Measurements from ENCODE around the gene DIS3L2.

The DIS3L2 gene

GRCh38 chr2:232225895-232226294, 264.4 kb downstream of the DIS3L2 start:
- H3K4me1 ChIP-seq (ENCODE audit: insufficient read depth, poor library complexity, severe bottlenecking): no peaks in the 10 kb centered on the region
- no peak for ATAC-seq (ENCODE audit: low read depth)
- no peak for DNase-seq (ENCODE audit: low spot score)
- TF ChIP-seq CTCF (IDR thresholded peaks at IDR 0.05; ENCODE audit: poor library complexity, severe bottlenecking): no peak
- H3K4me3 ChIP-seq (ENCODE audit: severe bottlenecking): no peak overlapping the region
- H3K27ac ChIP-seq (ENCODE audit: poor library complexity, severe bottlenecking): no peak overlapping the region
- no peaks in the 10 kb centered on the region for H3K36me3 ChIP-seq (ENCODE audit: low read depth)
- H3K27me3 ChIP-seq (ENCODE audit: insufficient read depth, poor library complexity, severe bottlenecking): no peaks in the 10 kb centered on the region
- no peaks in the 10 kb centered on the region for H3K9me3 ChIP-seq (ENCODE audit: severe bottlenecking)

DNA sequence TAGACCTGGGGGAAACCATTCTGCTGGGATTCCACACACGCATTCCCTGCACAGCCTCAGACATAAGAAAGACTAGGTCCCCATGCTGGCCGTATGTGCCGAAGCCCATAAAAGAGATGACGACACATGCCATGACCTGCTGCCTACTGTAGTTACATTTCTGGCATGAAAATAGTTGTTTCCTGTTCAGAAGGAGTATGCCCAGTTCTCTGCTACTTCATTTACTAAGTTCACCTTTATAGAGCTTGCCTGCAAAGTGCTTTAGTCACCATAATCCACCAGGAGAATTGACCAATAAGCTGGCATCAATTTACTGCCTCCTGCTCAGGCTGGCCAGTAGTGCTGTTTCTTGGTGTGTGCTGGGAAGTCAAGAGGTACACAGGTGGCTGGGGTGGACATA, 266.8 kb downstream of the DIS3L2 start:
- Histone ChIP-seq H3K9me3 (ENCODE audit: severe bottlenecking) (no peaks in the 10 kb centered on the region), H3K36me3 (ENCODE audit: low read depth) (no peaks in the 10 kb centered on the region), H3K27ac (ENCODE audit: poor library complexity, severe bottlenecking) (no peak overlapping the region), H3K4me3 (ENCODE audit: severe bottlenecking) (no peak overlapping the region), H3K4me1 (ENCODE audit: insufficient read depth, poor library complexity, severe bottlenecking) (no peaks in the 10 kb centered on the region), H3K27me3 (ENCODE audit: insufficient read depth, poor library complexity, severe bottlenecking) (no peaks in the 10 kb centered on the region)
- no peak for TF ChIP-seq CTCF (IDR thresholded peaks at IDR 0.05; ENCODE audit: poor library complexity, severe bottlenecking)
- no peak for ATAC-seq (ENCODE audit: low read depth)
- no peak for DNase-seq (ENCODE audit: low spot score)

GRCh38 chr2:232228971-232229894, 267.7 kb downstream of the DIS3L2 start:
- no peaks in the 10 kb centered on the region for H3K27me3 ChIP-seq (ENCODE audit: insufficient read depth, poor library complexity, severe bottlenecking)
- H3K27ac ChIP-seq (ENCODE audit: poor library complexity, severe bottlenecking): no peak overlapping the region
- H3K4me3 ChIP-seq (ENCODE audit: severe bottlenecking): no peak overlapping the region
- H3K4me1 ChIP-seq (ENCODE audit: insufficient read depth, poor library complexity, severe bottlenecking): no peaks in the 10 kb centered on the region
- no peak for DNase-seq (ENCODE audit: low spot score)
- no peaks in the 10 kb centered on the region for H3K36me3 ChIP-seq (ENCODE audit: low read depth)
- no peak for ATAC-seq (ENCODE audit: low read depth)
- no peak for TF ChIP-seq CTCF (IDR thresholded peaks at IDR 0.05; ENCODE audit: poor library complexity, severe bottlenecking)
- no peaks in the 10 kb centered on the region for H3K9me3 ChIP-seq (ENCODE audit: severe bottlenecking)

DNA sequence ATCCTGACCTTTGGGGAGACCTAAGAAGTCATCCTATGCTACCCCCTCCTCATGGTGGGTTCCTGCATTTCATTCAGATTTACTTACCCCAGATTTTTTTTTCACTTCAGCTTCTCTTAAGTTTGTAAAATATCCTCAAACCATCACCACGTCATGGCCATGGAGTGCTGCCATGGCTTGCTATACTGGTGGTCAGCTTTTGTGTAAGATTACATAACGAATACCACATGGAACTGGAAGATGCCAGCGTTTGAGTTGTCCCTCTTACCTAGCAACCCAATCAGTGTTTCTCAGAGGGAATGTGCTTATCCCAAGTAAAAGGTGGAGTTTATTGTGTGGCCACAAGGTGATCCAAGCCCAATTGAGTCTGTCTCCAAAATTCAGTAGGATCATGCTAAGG, 268.4 kb downstream of the DIS3L2 start:
- no peak for ATAC-seq (ENCODE audit: low read depth)
- TF ChIP-seq CTCF (IDR thresholded peaks at IDR 0.05; ENCODE audit: poor library complexity, severe bottlenecking): no peak

GRCh38 chr2:232230560-232230959, 269.0 kb downstream of the DIS3L2 start:
- DNase-seq (ENCODE audit: low spot score): no peak
- H3K9me3 ChIP-seq (ENCODE audit: severe bottlenecking): no peaks in the 10 kb centered on the region
- ATAC-seq (ENCODE audit: low read depth): no peak

More for the DNA sequence above, 268.4 kb downstream of the DIS3L2 start:
- H3K27me3 ChIP-seq (ENCODE audit: insufficient read depth, poor library complexity, severe bottlenecking): no peaks in the 10 kb centered on the region
- no peaks in the 10 kb centered on the region for H3K36me3 ChIP-seq (ENCODE audit: low read depth)
- H3K27ac ChIP-seq (ENCODE audit: poor library complexity, severe bottlenecking): no peak overlapping the region
- H3K4me3 ChIP-seq (ENCODE audit: severe bottlenecking): no peak overlapping the region
- H3K9me3 ChIP-seq (ENCODE audit: severe bottlenecking): no peaks in the 10 kb centered on the region
- H3K4me1 ChIP-seq (ENCODE audit: insufficient read depth, poor library complexity, severe bottlenecking): no peaks in the 10 kb centered on the region
- DNase-seq (ENCODE audit: low spot score): no peak

More at GRCh38 chr2:232230560-232230959, 269.0 kb downstream of the DIS3L2 start:
- Histone ChIP-seq H3K4me3 (ENCODE audit: severe bottlenecking) (no peak overlapping the region), H3K27me3 (ENCODE audit: insufficient read depth, poor library complexity, severe bottlenecking) (no peaks in the 10 kb centered on the region), H3K36me3 (ENCODE audit: low read depth) (no peaks in the 10 kb centered on the region), H3K4me1 (ENCODE audit: insufficient read depth, poor library complexity, severe bottlenecking) (peaks cover 4% of the 10 kb centered on the region), H3K27ac (ENCODE audit: poor library complexity, severe bottlenecking) (no peak overlapping the region)
- TF ChIP-seq CTCF (IDR thresholded peaks at IDR 0.05; ENCODE audit: poor library complexity, severe bottlenecking): no peak
